ENCODE measurements around the gene IFT57.

- TF ChIP-seq CTCF (optimal IDR thresholded peaks at IDR 0.05 in 1 of 3, IDR thresholded peaks at IDR 0.05 in 1 of 3, conservative IDR thresholded peaks at IDR 0.05 in 1 of 3; ENCODE audit: extremely low read depth in 1 of 3, insufficient read depth in 2 of 3, low read length in 3 of 3) (no peak), EZH2 (IDR thresholded peaks at IDR 0.05; ENCODE audit: low read length) (no peak)
Measured at GRCh38 chr3:108183181-108183580, 39.0 kb downstream of the IFT57 start.
